Heart right ventricle (tissue), 16 donors: Measurements from ENCODE around the gene TCERG1L. TPM values are rescaled to one million over a fixed set of nuclear protein-coding genes. Genes with fewer than 3 reads are reported as not detected.

Experiments
- ATAC-seq, 8 donors: fragments of 200-7000 bp; cut with Tn5 transposase; one replicate each; pipeline ENCODE4 v1.9.1; 2020; ENCODE audit warnings: mild to moderate bottlenecking in 8 of 8, moderate library complexity in 8 of 8, moderate number of reproducible peaks in 1 of 8
- DNase-seq, 2 donors: peaks; one replicate each; pipeline ENCODE4 v3.0.0-alpha.2; 2020
- H3K27ac ChIP-seq, 10 donors: fragments of 200-600 bp; sonication (generic) in 2 of 10; one replicate each; pipeline versions ENCODE4 v1.5.0 to v1.8.0; 2020 to 2022; ENCODE audit warnings: mild to moderate bottlenecking in 3 of 10
- H3K27me3 ChIP-seq, 7 donors: fragments of 200-600 bp; one replicate each; pipeline ENCODE4 v1.8.0; 2021 to 2022; ENCODE audit warnings: mild to moderate bottlenecking in 2 of 7
- H3K36me3 ChIP-seq, 9 donors: fragments of 200-600 bp; sonication (generic) in 1 of 9; one replicate each; pipeline versions ENCODE4 v1.5.0 to v1.8.0; 2020 to 2022; ENCODE audit warnings: mild to moderate bottlenecking in 2 of 9
- H3K4me1 ChIP-seq, 9 donors: fragments of 200-600 bp; sonication (generic) in 1 of 9; one replicate each; pipeline versions ENCODE4 v1.5.0 to v1.8.0; 2020 to 2022; ENCODE audit warnings: mild to moderate bottlenecking in 4 of 9
- H3K4me3 ChIP-seq, 10 donors: fragments of 200-600 bp; sonication (generic) in 2 of 10; one replicate each; pipeline versions ENCODE4 v1.5.0 to v1.8.0; 2020 to 2022; ENCODE audit warnings: mild to moderate bottlenecking in 7 of 10, moderate library complexity in 2 of 10
- H3K9me3 ChIP-seq, 11 donors: fragments of 200-600 bp in 10 of 11; sonication (generic) in 2 of 11; one replicate each; pipeline versions ENCODE4 v1.5.0 to v1.8.0; 2013 to 2022; ENCODE audit warnings: mild to moderate bottlenecking in 2 of 11, control low read depth in 1 of 11, moderate library complexity in 1 of 11
- WGBS, 2 donors: extraction: QIAGEN DNeasy Blood & Tissue Kit; methylation state at CpG; one replicate each; pipeline ENCODE4 v1.1.7; 2013; ENCODE audit warnings: inconsistent platforms in 1 of 2; 5-methylcytosine and 5-hydroxymethylcytosine counted together
- intact Hi-C, 10 donors: fragments of 100-400 bp; cut with DNase I; formaldehyde crosslinking; loops; one replicate each; pipeline versions ENCODE4 v1.11.1 to v1.14.2; 2022
- polyA plus RNA-seq, 2 donors: library from polyadenylated mRNA; stranded (reverse); fragments of 200-250 nt; gene quantifications; one replicate each; pipeline ENCODE4 v1.2.3, GENCODE V29; 2013
- total RNA-seq, 10 donors: library from RNA; stranded (reverse); fragmentation: NEBNext Ultra II Directional in 3 of 10; extraction: Animal tissue kit (Norgen Biotek cat#: 25700) in 3 of 10; gene quantifications; one replicate each; pipeline versions ENCODE4 v1.2.1 to v1.2.4, GENCODE V29; 2021 to 2023
- TF ChIP-seq, protein P1 (sequence below), 9 donors: fragments of 200-600 bp; sonication (generic) in 2 of 9; IDR thresholded peaks; one replicate each; pipeline versions ENCODE4 v1.5.0 to v1.8.0; 2021 to 2022; ENCODE audit warnings: antibody characterized with exemption in 9 of 9, mild to moderate bottlenecking in 5 of 9, moderate library complexity in 1 of 9
- donor health status: Arrhythmogenic right ventricular cardiomyopathy.
- donor health status: ischemic (EF 13 %, LVEDD 7.1; RV severe dilation, severe dysfunction).
- donor health status: healthy with polysubstance abuse.
- donor health status: DM: no; HTN: yes; CAD: no.
- donor health status: DM: no; HTN: no; CAD: no.
- donor health status: ischemic (EF 25% LVEDD 6.9; RV normal size, moderate dysfunction).
- donor health status: ischemic (EF 25% LVEDD 5.7; RV mildly dilated, moderate dysfunction).
- donor health status: healthy.
- donor health status: DM: yes; HTN: yes; CAD: no.
- donor health status: Ischemic cardiomyopathy.
- donor health status: ischemic (EF 35%, LVEDD 5.7; RV mildly dilated, moderate dysfunction).
- donor health status: nonischemic (EF 11% LVEDD 7.7; RV severe dilation, severe dysfunction).
- donor health status: DM: yes; HTN: yes; CAD: no.
- donor health status: PGD.
- donor health status: ischemic (EF 29% LVEDD 5.4; RV normal size, mild dysfunction).
- donor health status: nonischemic (EF 23%, LVEDD 6.1; RV moderate dilation, normal function).

TCERG1L gene
- total and polyA plus RNA-seq, 12 donors: 0.09 TPM; not detected in 10

- ATAC-seq: no peak
- 65 to 82% methylated on average over 4 of the region's 4 CpGs for WGBS, 2 donors
- TF ChIP-seq, protein P1, sequence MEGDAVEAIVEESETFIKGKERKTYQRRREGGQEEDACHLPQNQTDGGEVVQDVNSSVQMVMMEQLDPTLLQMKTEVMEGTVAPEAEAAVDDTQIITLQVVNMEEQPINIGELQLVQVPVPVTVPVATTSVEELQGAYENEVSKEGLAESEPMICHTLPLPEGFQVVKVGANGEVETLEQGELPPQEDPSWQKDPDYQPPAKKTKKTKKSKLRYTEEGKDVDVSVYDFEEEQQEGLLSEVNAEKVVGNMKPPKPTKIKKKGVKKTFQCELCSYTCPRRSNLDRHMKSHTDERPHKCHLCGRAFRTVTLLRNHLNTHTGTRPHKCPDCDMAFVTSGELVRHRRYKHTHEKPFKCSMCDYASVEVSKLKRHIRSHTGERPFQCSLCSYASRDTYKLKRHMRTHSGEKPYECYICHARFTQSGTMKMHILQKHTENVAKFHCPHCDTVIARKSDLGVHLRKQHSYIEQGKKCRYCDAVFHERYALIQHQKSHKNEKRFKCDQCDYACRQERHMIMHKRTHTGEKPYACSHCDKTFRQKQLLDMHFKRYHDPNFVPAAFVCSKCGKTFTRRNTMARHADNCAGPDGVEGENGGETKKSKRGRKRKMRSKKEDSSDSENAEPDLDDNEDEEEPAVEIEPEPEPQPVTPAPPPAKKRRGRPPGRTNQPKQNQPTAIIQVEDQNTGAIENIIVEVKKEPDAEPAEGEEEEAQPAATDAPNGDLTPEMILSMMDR (IDR thresholded peaks at IDR 0.05): no peak
- H3K9me3 ChIP-seq: no peaks in the 10 kb centered on the region
- H3K36me3 ChIP-seq: no peaks in the 10 kb centered on the region
- H3K4me1 ChIP-seq: no peaks in the 10 kb centered on the region
- no peak for DNase-seq
- intact Hi-C loops: no loop called here
- peaks cover 0 to 18% (median 10%) of the 10 kb centered on the region in 7 donors for H3K27me3 ChIP-seq
- H3K4me3 ChIP-seq: no peak overlapping the region
- no peak overlapping the region for H3K27ac ChIP-seq
These were observed 44.4 kb upstream of the TCERG1L start for GRCh38 chr10:131355881-131356280.

DNA sequence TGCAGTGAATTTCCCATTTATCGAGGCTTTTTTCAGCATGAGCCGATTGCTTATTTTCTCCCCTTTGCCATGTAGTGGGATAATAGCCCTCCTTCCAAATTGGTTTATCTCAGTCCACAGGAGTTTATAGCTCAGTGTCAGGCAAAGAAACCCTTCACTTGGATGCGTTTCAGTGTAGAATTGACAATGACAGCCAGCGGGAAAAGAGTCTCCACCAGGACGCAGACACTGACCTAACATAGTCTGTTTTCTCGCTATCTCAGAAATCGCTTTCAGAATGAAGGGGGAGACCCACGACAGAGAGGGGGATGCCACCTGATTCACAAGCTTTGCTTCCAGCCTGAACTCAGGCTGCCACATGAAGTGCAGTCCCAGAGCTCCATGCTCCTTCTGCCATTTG is 43.5 kb upstream of the TCERG1L start:
- H3K36me3 ChIP-seq: no peaks in the 10 kb centered on the region
- H3K9me3 ChIP-seq: no peaks in the 10 kb centered on the region
- H3K27me3 ChIP-seq: peaks cover 0 to 18% (median 6%) of the 10 kb centered on the region in 7 donors
- DNase-seq (no peak), ATAC-seq (no peak)
- TF ChIP-seq, protein P1 (IDR thresholded peaks at IDR 0.05): no peak
- intact Hi-C loops: no loop called here
- 80 to 82% methylated on average over 8 of the region's 8 CpGs for WGBS, 2 donors
- no peak overlapping the region for H3K4me3 ChIP-seq
- H3K4me1 ChIP-seq: no peaks in the 10 kb centered on the region
- no peak overlapping the region for H3K27ac ChIP-seq

DNA sequence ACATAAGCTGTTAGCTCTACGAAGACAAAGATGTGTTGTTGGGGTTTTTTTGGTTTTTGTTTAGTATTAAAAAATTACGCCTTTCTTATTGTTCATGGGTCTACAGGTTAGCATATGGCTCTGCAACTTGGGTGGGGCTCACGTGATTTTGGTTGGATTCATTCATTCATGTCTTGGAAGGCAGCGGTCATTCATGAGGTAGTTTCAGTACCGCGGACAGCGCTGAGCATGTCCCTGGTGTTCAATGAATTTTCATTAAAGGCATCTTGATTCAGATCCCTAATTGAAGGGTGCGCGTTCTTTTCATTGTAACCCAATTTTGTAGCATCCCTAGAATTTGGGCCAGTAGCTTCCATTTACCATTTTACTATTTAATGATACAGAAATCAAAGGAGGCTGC is 42.9 kb upstream of the TCERG1L start:
- WGBS, 2 donors: 59 to 60% methylated on average over 9 of the region's 9 CpGs

DNA sequence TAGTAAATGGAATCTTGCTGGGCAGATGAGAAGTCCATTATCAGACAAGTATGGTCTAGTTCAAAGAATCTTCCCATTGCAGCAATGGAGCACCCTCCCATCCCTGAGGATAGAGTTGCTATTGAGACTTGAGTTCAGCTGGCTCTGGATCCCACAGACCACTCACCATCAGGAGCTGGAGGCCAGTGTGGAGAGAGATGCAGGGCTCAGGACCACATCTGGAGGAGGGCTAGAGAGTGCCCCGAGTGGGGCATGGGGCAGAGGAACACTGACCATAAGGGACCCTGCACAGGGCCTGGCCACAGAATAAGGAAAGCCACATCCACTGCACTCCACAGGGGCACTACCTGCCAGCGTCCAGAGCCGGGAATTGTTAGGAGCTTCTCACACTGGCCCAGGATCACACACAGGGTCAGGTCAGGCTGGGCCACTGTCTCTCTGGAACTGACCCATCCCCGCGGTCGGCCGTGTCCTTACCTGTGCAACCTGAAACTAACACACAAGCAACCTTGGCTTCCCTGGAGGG is 41.3 kb upstream of the TCERG1L start:
- WGBS, 2 donors: 86% methylated on average over 7 of the region's 7 CpGs
- H3K27ac ChIP-seq: no peak overlapping the region
- DNase-seq: no peak
- H3K9me3 ChIP-seq: peaks cover 0 to 1% (median 0%) of the 10 kb centered on the region in 11 donors
- TF ChIP-seq, protein P1 (IDR thresholded peaks at IDR 0.05): no peak
- no peak overlapping the region for H3K4me3 ChIP-seq
- intact Hi-C loops: no loop called here
- peaks cover 0 to 24% (median 14%) of the 10 kb centered on the region in 7 donors for H3K27me3 ChIP-seq
- ATAC-seq: no peak
- H3K4me1 ChIP-seq: no peaks in the 10 kb centered on the region
- no peaks in the 10 kb centered on the region for H3K36me3 ChIP-seq

More for the DNA sequence above, 42.9 kb upstream of the TCERG1L start:
- intact Hi-C loops: no loop called here
- peaks cover 0 to 21% (median 13%) of the 10 kb centered on the region in 7 donors for H3K27me3 ChIP-seq
- no peak for DNase-seq
- H3K4me1 ChIP-seq: no peaks in the 10 kb centered on the region
- no peaks in the 10 kb centered on the region for H3K9me3 ChIP-seq
- H3K27ac ChIP-seq: no peak overlapping the region
- H3K36me3 ChIP-seq: no peaks in the 10 kb centered on the region
- H3K4me3 ChIP-seq: no peak overlapping the region
- no peak for ATAC-seq
- TF ChIP-seq, protein P1 (IDR thresholded peaks at IDR 0.05): no peak
